HG02678 (cell line): ENCODE data around the gene SPOCK1.

Experiments
- ATAC-seq: cut with Tn5 transposase; IDR thresholded peaks from one replicate; pipeline ENCODE4 v1.9.1; 2021; ENCODE audit warnings: mild to moderate bottlenecking, moderate library complexity; ENCODE audit not compliant: unreplicated experiment

Gene SPOCK1

GRCh38 chr5:137446615-137447014 is 52.5 kb downstream of the SPOCK1 start:
- no peak for ATAC-seq

DNA sequence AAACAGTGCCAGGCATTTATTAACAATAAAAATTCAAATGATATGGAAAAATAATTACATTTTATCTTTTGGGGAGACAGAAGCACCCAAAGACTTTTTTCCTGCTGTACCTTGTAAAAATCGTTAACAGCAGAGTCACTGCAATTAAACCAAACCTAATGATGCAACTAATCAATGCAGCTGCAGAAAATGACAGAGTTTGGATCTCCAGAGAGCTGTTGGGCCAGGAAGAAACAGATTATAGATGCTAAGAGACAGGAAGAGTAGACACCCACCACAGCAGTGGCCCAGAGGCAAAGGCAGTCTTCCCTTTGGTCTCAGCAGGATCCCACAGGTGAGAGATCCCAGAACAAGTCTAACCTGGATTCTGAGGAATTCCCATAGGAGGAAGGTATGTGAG is 53.0 kb downstream of the SPOCK1 start:
- no peak for ATAC-seq

- no peak for ATAC-seq
These were observed 56.5 kb downstream of the SPOCK1 start for GRCh38 chr5:137442660-137443059.

DNA sequence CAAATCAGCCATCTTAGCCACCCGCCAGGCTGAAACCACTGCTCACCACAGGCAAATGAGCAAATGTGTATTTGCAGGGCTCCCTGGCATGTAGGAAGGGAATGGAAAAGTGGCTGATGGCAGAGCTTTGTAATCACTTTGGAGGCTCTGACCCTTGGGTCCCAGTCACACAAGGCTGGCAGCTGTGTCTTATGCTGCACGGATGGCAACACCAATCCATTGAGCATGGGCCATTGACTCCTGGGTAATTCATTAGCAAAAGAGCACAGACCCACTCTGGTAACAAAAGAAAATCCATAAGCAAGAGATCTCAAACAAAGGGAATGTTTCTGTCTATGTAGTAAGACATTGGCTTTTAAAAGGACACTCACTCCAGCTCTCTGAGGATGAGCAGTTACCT is 57.6 kb downstream of the SPOCK1 start:
- ATAC-seq, result no peak

- ATAC-seq, result no peak
These were observed 58.3 kb downstream of the SPOCK1 start for GRCh38 chr5:137440795-137441194.

GRCh38 chr5:137439645-137440044 is 59.5 kb downstream of the SPOCK1 start:
- no peak for ATAC-seq

DNA sequence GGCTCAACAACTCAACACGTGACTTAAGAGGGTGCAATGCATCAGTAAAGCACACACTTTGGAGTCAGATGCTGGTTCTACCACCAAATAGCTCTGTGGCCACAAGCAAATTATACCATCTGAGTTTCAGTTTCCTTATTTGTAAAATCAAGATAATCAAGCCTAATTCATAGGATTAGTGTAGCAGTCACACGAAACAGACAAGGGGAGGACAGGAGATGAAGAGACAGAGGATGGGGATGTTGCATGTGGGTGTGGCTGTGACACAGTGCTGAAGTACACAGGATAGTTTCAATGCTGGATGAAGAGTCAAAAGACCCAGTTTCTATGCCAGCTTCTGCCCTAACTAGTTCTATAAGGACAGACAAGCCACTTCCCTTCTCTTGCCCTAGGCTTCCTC is 60.2 kb downstream of the SPOCK1 start:
- ATAC-seq, result no peak

DNA sequence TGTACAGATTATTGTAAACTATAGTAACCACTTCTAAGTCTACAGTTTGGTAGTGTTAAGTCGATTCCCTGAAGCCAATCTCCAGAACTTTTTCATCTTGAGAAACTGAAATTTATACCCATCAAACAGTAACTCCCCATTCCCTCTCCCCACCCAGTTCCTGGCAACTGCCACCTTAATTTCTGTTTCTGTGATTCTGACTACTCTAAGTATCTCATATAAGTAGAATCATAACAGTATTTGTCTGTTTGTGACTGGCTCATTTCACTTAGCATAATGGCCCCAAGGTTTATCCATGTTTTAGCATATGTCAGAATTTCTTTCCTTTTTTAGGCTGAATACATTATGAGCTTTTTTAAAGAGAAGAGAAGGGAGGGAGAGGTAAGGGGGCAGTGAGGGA is 61.4 kb downstream of the SPOCK1 start:
- no peak for ATAC-seq

DNA sequence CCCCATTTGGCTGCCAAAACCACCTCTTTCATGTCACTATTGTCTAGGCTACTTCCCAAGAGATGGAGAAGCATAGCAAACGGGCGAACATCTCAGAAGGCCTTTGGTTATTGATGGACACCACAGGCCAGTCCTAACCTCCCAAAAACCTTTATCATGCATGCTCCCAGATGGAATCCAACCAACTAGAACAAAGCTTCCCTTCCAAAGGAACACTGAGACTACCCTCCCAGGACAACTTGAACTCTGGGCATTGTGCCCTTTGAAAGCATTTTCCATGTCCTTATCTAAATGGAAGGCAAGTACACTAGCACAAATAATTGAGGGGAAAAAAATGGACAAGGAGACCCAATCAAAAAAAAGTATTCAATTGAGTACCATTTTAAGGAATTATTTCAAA is 65.6 kb downstream of the SPOCK1 start:
- ATAC-seq, result no peak

DNA sequence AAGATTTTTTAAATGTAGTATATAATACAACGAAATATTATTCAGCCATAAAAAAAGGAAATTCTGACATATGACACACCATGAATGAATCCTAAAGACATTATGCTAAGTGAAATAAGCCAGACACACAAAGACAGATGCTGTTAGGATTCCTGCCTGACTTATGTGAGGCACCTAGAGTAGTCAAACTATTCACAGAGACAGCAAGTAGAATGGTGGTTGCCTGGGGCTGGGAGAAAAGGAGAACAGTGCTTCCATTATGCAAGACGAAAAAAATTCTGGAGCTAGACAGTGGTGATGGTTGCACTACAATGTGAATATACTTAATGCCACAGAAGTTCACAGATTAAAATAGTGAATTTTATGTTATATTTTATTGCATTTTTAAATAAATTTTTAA is 66.8 kb downstream of the SPOCK1 start:
- no peak for ATAC-seq

DNA sequence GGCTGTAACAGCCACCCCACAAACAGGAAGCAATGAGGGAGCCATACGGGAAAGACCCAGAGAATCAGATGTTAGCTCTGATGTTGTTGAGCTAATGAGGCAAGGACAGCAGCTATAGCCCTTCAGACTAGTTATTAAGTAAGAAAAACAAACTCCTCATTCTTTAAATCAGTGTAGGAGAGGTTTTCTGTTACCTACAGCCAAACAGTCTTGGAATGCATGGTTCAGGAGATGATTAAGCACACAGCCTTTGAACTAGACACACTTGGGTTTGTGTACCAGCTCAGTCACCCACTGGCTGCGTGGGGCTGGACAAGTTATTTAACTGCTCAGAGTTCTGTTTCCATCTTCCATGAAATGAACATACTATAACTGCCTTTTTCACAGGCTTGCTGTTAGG is 68.1 kb downstream of the SPOCK1 start:
- ATAC-seq, result no peak

GRCh38 chr5:137415231-137415681 is 83.9 kb downstream of the SPOCK1 start:
- no peak for ATAC-seq

- no peak for ATAC-seq
These were observed 84.9 kb downstream of the SPOCK1 start for GRCh38 chr5:137414112-137414755.

DNA sequence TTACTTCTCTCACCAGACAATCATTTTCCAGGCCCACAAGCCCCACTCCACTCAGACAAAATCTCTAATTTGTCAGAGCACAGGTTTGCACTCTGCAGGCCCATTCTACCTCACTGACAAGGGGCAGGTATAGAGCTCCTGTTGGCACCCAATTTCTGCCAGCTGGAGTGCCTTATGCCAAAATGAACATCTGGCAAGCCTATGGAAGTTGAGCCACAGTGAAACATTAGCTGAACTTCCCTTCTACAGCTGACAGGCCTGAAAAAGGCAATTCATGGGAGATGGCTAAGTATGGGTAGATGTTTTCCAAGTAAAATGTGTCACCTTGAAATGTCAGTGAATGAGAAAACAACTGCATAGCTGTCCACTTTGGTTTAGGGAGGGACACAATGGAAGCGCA is 87.0 kb downstream of the SPOCK1 start:
- no peak for ATAC-seq

DNA sequence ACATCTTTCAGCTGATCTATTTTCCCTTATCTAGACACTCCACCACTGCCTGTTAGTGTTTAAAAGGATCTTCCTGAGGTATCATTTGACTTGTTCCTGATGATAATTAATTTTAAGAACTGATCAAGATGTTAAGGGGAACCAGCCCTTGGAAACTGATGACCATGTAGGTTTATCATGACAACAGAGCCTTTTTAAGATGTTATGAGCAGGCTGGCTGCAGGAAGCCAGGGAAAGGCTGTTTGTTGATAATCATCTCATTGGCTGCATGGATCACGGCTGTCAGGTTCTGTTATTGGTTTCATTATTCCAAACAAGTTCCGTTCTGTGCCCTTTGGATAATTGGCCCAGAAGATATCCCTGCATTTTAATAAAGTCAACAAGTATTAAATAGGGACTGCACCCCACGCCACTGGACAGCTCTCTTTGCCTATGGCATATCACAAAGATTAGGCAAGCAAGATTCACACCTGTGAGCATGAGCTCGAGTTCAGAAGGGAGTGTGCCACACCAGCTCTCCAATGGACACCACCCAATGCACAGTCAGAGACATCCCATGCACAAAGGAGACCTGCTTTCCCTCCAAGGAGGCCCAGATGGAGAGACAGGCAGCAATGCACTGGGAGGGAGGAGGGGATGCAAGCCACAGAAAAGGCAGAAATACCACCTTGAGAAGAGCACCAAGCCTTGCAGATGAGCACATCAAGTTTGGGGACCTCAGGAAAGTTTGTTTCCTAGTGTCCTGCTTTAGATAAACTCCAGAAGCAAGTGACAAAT is 88.7 kb downstream of the SPOCK1 start:
- ATAC-seq, result no peak

- ATAC-seq, result no peak
These were observed 89.4 kb downstream of the SPOCK1 start for GRCh38 chr5:137409736-137410135.

GRCh38 chr5:137407090-137407489 is 92.0 kb downstream of the SPOCK1 start:
- no peak for ATAC-seq

DNA sequence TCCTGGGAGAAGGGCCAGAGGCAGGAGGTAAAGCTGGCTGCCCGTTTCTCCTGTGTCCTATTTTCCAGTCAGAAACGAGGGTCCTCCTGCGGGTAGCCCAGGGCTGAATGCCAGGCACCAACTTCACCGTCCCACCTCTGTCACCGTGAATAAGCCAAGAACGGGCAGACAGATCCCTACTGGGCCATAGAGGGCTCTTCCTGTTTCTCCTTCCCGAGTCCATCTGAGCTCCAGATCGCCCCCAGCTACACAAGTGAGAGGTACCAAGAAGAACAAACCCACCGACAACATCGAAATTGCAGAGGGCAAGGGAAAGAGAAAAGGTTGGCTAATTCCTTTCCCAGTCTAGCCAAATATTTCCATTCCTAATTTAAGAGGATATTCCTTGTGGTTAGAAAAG is 93.7 kb downstream of the SPOCK1 start:
- ATAC-seq, result no peak

GRCh38 chr5:137403869-137404268 is 95.3 kb downstream of the SPOCK1 start:
- no peak for ATAC-seq

GRCh38 chr5:137402436-137403187 is 96.5 kb downstream of the SPOCK1 start:
- no peak for ATAC-seq

GRCh38 chr5:137401946-137402345 is 97.2 kb downstream of the SPOCK1 start:
- ATAC-seq, result no peak

DNA sequence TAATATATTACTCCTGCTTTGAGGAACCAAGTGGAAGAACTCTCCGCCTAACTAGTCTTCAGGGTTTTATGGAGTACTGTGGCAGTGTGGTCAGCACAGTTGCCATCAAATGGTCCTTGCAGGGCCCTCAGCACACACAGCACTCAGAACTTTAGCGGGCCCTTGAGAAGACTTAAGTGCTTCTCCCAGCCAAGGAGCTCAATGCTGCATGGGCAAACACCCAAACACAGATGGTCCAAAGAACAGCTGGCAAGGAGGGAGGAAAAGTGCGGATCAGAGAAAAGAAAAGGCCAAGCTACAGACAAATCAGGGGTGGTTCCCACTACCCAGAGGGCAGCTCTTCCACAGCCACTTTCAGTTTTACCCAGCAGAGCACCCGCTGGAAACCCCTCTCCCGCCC is 98.6 kb downstream of the SPOCK1 start:
- ATAC-seq, result no peak
